ENCODE results near the gene DNAAF5. TPM values are rescaled to one million over a fixed set of nuclear protein-coding genes. Genes with fewer than 3 reads are reported as not detected.
A peak's percentile ranks its signal among the peaks of the same experiment; 100 is the strongest.

DNAAF5 gene
- total and polyA plus RNA-seq, 2 of the 13 experiments (the other 11 are each of a cell fraction or from before 2014, with no cell fraction given), result 11.9 to 21.5 TPM

- FAIRE-seq (no peak), ATAC-seq (peak; percentile 35; the same call in 1 of the 3 replicates), DNase-seq (ENCODE audit: low spot score) (no peak)
- no TSS peak for BruUV-seq (replicated peaks)
- Histone ChIP-seq H3K9me3 (ENCODE audit: low read length) (no peaks in the 10 kb centered on the region), H3K27ac (ENCODE audit: extremely low read length, insufficient read depth, low read length) (no peak overlapping the region), H3K4me2 (ENCODE audit: low read depth, low read length) (no peak overlapping the region), H3K4me3 (replicated peaks in 1 of 3; ENCODE audit: insufficient read depth in 1 of 3, low read depth in 2 of 3, low read length in 3 of 3) (no peak overlapping the region), H3K4me1 (ENCODE audit: insufficient read depth, low read length) (peaks cover 15% of the 10 kb centered on the region), H3K27me3 (ENCODE audit: control insufficient read depth in 1 of 2, insufficient read depth in 2 of 2, low read length in 2 of 2) (no peaks in the 10 kb centered on the region), H2AFZ (ENCODE audit: low read length) (no peak overlapping the region), H3K36me3 (replicated peaks in 1 of 2; ENCODE audit: control insufficient read depth in 1 of 2, insufficient read depth in 2 of 2, low read length in 2 of 2) (peaks cover 2 to 8% of the 10 kb centered on the region in 2 experiments; a peak in 4 of 5 replicates), H3K79me2 (ENCODE audit: insufficient read depth, low read length) (peaks cover 83% of the 10 kb centered on the region), H4K20me1 (ENCODE audit: insufficient read depth, low read length) (0 out of 2 replicates have a peak, but pooled peaks cover 11% of the 10 kb centered on the region), H3K9ac (ENCODE audit: insufficient read depth, low read depth, low read length) (no peak overlapping the region)
- intact Hi-C loops (cut with micrococcal nuclease; ENCODE audit: unreplicated experiment) (no loop called here), in situ Hi-C loops (cut with HindIII; ENCODE audit: extremely low pct_ligation_motif_present, low pct_unique_long_range_greater_than_20kb) (no loop called here)
- POLR2A ChIA-PET, result no interaction called here
- CTCF ChIA-PET (ENCODE audit: low intra/inter-chr PET ratio, low total read pairs), result no interaction called here
- TF ChIP-seq, protein P1, sequence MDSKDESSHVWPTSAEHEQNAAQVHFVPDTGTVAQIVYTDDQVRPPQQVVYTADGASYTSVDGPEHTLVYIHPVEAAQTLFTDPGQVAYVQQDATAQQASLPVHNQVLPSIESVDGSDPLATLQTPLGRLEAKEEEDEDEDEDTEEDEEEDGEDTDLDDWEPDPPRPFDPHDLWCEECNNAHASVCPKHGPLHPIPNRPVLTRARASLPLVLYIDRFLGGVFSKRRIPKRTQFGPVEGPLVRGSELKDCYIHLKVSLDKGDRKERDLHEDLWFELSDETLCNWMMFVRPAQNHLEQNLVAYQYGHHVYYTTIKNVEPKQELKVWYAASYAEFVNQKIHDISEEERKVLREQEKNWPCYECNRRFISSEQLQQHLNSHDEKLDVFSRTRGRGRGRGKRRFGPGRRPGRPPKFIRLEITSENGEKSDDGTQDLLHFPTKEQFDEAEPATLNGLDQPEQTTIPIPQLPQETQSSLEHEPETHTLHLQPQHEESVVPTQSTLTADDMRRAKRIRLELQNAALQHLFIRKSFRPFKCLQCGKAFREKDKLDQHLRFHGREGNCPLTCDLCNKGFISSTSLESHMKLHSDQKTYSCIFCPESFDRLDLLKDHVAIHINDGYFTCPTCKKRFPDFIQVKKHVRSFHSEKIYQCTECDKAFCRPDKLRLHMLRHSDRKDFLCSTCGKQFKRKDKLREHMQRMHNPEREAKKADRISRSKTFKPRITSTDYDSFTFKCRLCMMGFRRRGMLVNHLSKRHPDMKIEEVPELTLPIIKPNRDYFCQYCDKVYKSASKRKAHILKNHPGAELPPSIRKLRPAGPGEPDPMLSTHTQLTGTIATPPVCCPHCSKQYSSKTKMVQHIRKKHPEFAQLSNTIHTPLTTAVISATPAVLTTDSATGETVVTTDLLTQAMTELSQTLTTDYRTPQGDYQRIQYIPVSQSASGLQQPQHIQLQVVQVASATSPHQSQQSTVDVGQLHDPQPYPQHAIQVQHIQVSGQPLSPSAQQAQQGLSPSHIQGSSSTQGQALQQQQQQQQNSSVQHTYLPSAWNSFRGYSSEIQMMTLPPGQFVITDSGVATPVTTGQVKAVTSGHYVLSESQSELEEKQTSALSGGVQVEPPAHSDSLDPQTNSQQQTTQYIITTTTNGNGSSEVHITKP (CRISPR knock-in tag; IDR thresholded peaks at IDR 0.05; ENCODE audit: low read depth), result no peak
- TF ChIP-seq, protein P2, sequence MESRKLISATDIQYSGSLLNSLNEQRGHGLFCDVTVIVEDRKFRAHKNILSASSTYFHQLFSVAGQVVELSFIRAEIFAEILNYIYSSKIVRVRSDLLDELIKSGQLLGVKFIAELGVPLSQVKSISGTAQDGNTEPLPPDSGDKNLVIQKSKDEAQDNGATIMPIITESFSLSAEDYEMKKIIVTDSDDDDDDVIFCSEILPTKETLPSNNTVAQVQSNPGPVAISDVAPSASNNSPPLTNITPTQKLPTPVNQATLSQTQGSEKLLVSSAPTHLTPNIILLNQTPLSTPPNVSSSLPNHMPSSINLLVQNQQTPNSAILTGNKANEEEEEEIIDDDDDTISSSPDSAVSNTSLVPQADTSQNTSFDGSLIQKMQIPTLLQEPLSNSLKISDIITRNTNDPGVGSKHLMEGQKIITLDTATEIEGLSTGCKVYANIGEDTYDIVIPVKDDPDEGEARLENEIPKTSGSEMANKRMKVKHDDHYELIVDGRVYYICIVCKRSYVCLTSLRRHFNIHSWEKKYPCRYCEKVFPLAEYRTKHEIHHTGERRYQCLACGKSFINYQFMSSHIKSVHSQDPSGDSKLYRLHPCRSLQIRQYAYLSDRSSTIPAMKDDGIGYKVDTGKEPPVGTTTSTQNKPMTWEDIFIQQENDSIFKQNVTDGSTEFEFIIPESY (CRISPR knock-in tag; IDR thresholded peaks at IDR 0.05), result 0 out of 2 replicates have a peak, but pooled peaks have one; percentile 18
- WGBS (ENCODE audit: low lambda C conversion rate), result 95% methylated on average over 14 of the region's 14 CpGs
These were observed 102.5 kb downstream of the DNAAF5 start for GRCh38 chr7:828793-829561.

Data from HepG2 (cell line).